HG02852 (cell line): Measurements from ENCODE around the gene CDH26.

Source experiments
- ATAC-seq: cut with Tn5 transposase; IDR thresholded peaks from one replicate; pipeline ENCODE4 v1.9.1; 2021; ENCODE audit warnings: mild to moderate bottlenecking, moderate library complexity; ENCODE audit not compliant: unreplicated experiment

Gene CDH26

GRCh38 chr20:59977086-59977485 is 18.9 kb downstream of the CDH26 start:
- ATAC-seq: no peak

- no peak for ATAC-seq
Observed at GRCh38 chr20:59983076-59983475, 24.9 kb downstream of the CDH26 start.

- ATAC-seq: no peak
Observed at GRCh38 chr20:59984541-59984940, 26.3 kb downstream of the CDH26 start.

GRCh38 chr20:59985164-59985563 is 26.9 kb downstream of the CDH26 start:
- no peak for ATAC-seq

GRCh38 chr20:59985864-59986263 is 27.6 kb downstream of the CDH26 start:
- ATAC-seq: no peak

- no peak for ATAC-seq
Observed at GRCh38 chr20:59987135-59987534, 28.9 kb downstream of the CDH26 start.

- ATAC-seq: no peak
Observed at GRCh38 chr20:59988141-59988540, 29.9 kb downstream of the CDH26 start.

GRCh38 chr20:59992526-59993084 is 34.4 kb downstream of the CDH26 start:
- no peak for ATAC-seq

- ATAC-seq: no peak
Observed at GRCh38 chr20:59993736-59994430, 35.7 kb downstream of the CDH26 start.

- no peak for ATAC-seq
Observed at GRCh38 chr20:59994697-59995122, 36.5 kb downstream of the CDH26 start.

- no peak for ATAC-seq
Observed at GRCh38 chr20:59996108-59996507, 37.9 kb downstream of the CDH26 start.

- no peak for ATAC-seq
Observed at GRCh38 chr20:59997896-59998295, 39.7 kb downstream of the CDH26 start.

- ATAC-seq: no peak
Observed at GRCh38 chr20:59999502-59999901, 41.3 kb downstream of the CDH26 start.

- ATAC-seq: no peak
Observed at GRCh38 chr20:60000271-60001042, 42.2 kb downstream of the CDH26 start.

GRCh38 chr20:60001108-60001507 is 42.9 kb downstream of the CDH26 start:
- ATAC-seq: no peak

- ATAC-seq: no peak
Observed at GRCh38 chr20:60003776-60004175, 45.6 kb downstream of the CDH26 start.

GRCh38 chr20:60006261-60006660 is 48.0 kb downstream of the CDH26 start:
- ATAC-seq: no peak

GRCh38 chr20:60007464-60007863 is 49.2 kb downstream of the CDH26 start:
- ATAC-seq: no peak

GRCh38 chr20:60008130-60008808 is 50.0 kb downstream of the CDH26 start:
- ATAC-seq: no peak

GRCh38 chr20:60009318-60009717 is 51.1 kb downstream of the CDH26 start:
- no peak for ATAC-seq

GRCh38 chr20:60009826-60010616 is 51.8 kb downstream of the CDH26 start:
- ATAC-seq: no peak
